Skin of body (tissue), 2 donors: ENCODE data around the gene CSTPP1. TPM values are rescaled to one million over a fixed set of nuclear protein-coding genes. Genes with fewer than 3 reads are reported as not detected.
"Not testable (repeated sequence)": the region's sequence is repeated elsewhere in the genome, so short reads cannot be mapped to it uniquely, and the experiment has no call there.

ENCODE experiments used
- DNase-seq: peaks from one replicate; lab custom pipeline; 2025; lab: John Stamatoyannopoulos, UW
- total RNA-seq: library from RNA; depleted of rRNA; stranded (reverse); fragments of >200 nt; gene quantifications from one replicate; pipeline ENCODE4 v1.2.3, GENCODE V29; 2014

The CSTPP1 gene
- total RNA-seq, 1 donor from 2014 or later = 20.7 TPM

DNA sequence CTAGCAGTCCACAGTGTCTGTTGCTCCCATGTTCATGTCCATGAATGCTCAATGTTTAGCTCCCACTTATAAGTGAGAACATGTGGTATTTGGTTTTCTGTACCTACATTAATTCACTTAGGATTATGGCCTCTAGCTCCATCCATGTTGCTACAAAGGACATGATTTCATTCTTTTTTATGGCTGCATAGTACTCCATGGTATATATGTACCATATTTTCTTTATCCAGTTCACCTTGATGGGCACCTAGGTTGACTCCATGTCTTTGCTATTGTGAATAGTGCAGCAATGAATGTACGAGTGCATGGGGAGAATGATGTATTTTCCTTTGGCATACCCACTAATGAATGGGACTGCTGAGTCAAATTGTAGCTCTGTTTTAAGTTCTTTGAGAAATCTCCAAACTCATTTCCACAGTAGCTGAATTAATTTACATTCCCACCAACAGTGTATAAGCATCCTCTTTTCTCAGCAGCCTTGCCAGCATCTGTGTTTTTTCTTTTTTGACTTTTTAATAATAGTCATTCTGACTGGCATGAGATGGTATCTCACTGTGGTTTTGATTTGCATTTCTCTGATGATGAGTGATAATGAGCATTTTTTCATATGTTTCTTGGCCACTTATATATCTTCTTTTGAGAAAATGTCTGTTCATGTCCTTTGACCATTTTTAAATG is 53.4 kb downstream of the CSTPP1 start:
- DNase-seq = not testable (repeated sequence)

DNA sequence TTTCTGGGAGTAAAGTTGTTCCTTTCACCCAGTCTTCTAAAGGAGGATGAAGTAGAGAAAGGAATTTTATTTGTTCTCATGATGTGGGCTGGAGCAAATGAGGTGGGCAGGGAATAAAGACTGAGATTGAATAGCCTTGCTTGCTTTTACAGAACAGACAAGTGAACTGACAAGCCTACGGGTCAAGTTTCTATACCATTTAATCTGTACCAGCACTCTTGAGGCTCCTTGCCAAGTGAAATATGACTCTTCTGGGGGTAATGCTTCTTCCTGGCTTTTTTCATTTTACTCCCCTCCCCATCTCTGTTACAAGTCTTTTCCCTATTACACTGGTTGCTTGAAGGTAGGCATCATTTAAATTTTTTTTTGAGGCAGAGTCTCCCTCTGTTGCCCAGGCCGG is 54.8 kb downstream of the CSTPP1 start:
- DNase-seq = no peak

DNA sequence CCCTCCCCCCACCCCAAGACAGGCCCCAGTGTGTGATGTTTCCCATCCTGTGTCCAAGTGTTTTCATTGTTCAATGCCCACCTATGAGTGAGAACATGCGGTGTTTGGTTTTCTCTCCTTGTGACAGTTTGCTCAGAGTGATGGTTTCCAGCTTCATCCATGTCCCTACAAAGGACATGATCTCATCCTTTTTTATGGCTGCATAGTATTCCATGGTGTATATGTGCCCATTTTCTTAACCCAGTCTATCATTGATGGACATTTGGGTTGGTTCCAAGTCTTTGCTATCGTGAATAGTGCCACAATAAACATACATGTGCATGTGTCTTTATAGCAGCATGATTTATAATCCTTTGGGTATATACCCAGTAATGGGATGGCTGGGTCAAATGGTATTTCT is 55.8 kb downstream of the CSTPP1 start:
- DNase-seq = not testable (repeated sequence)

DNA sequence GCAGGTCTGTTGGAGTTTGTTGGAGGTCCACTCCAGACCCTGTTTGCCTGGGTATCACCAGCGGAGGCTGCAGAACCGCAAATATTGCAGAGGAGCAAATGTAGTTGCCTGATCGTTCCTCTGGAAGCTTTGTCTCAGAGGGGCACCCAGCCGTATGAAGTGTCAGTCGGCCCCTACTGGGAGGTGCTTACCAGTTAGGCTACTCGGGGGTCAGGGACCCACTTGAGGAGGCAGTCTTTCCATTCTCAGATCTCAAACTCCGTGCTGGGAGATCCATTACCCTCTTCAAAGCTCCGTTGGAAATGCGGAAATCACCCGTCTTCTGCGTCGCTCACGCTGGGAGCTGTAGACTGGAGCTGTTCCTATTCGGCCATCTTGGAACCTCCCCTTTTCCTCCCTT is 61.2 kb downstream of the CSTPP1 start:
- DNase-seq = not testable (repeated sequence)

DNA sequence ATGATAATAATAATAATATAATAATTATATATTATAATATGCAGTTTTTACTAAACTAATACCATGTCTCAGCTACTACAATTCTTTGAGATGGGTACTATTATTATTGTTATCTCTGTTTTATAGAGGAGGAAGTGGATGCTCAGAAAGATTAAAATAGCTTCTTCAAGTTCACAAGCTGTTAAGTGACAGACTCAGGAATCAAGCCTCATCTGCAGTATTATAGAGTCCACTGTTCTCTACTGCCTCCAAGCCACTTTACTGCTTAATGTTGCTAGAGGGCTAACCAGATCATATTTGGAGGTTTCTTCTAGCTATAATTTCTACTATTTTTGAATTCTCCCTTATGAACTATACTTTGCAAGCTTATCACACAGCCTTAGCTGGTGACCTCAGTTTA is 62.7 kb downstream of the CSTPP1 start:
- DNase-seq = no peak

DNA sequence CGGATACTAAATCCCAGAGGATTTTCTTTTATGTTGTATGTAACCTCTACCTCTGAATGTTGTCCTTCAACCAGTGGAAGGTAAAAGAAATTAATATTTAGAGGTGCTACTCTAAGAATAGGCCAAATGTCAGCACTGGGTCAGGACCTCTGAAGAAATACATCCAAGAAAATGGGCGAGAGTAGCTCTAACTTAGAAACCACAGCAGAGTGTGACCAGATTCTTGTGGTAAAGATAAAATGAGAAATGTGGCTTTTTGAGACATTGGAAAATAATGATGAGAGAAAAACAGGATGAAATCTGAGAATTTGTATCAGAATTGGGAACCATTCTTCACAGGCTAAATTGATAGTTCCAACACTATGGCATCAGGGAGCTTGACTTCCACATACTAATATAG is 63.5 kb downstream of the CSTPP1 start:
- DNase-seq = no peak

DNA sequence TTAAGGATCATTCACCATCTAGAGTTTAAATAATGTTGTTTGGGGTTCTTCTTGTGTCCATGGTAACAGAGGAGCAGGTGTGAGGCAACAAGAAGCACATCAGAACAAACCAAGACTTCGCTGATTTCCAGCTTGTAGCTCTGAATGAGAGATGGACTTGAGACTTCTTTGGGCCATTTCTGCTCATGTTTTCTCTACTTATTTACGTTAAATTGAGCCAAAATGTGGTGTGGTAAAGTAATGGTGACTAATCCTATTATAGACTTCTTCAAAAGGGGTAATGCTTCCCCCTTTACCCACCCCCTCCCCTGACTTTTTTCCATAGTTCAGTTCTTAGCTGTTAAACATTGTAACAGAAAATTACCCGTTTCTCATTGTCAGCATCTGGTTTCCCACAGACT is 65.2 kb downstream of the CSTPP1 start:
- peak; percentile 17 for DNase-seq

DNA sequence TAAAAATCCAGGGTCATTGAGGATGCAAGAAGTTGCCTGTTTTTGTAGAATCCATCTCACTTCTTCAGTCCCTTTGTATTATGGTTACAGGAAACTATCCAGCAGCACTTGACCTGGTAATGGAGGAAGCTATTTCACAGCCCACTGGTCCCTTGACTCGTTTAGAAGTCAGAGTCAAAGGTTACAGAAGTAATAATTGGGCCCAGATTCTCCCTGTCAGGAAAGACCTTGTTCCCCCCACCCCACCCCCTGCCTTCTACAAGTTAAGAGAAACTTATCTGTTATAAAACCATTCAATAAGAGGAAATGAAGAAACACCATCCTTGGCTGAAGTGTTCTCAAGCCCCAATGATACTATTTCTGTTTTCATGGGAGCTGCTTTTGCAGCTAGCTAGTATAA is 65.8 kb downstream of the CSTPP1 start:
- no peak for DNase-seq

DNA sequence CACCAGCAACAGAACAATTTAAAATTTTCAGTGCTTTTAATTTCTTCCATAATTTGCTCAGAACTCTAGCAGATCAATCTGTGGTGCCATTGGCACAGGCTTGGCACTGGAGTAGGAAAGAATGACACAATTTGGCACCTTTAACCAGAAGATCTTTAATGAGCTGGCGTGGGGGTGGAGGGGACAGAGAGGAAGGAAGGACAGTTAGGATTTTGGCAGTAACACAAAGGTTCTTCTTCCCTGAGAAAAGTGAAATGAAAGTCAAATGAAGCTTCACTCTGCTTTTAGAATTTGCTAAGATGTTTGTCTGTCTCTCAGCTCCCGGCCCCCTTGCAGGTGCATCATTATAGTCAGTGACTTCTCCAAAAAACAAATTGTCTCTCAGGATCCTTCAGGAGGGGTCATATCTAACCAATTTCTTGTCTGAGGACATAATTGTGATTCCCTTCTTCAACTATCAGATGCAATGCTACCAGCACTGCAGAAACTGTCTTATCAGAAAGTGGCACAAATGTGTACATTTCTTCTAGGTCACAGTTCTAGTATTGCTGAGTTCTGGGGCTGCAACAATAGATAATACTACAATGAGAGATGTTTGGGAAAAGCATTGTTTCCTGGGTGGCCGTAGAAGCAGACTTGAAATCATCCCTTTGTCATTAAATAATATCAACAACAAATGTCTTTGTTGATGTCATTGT is 66.8 kb downstream of the CSTPP1 start:
- DNase-seq = no peak

DNA sequence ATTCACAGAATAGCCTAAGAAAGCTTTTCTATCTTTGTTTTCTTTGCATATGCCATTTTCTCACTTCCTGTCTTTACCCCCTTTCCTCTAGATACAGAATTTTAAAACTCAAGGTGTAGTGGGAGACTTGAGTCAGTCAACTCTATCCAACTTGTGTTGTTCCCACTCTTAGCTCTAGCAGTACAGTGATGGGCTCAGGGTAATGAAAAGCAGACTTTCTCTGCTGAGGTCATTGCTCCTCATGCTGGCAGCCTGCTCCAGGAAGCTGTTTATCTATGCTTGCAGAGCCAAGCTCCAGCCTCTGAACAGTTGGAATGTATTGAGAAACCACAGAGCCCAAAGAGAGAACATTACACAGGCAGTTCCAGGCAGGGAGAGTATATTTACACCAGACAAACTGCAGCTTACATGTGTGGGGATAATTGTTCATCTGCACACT is 68.1 kb downstream of the CSTPP1 start:
- DNase-seq = peak; percentile 99

DNA sequence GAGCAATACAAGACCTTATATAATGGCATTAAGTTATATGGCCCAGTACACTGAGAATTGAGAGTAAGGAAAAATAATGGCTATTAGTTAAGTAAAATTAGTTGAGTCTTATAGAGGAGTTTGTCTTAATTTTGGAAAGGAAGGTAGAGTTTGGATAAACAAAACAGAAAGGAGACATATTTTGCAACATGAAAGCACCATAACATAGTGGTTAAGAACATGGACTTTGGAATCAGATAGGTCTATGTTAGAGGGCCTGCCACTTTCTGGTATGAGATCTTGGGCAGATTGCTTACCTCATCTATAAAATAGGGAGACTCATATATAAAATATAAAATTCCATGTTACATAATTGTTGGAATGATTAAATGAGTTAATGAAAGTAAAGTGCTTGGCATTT is 68.9 kb downstream of the CSTPP1 start:
- DNase-seq = no peak

DNA sequence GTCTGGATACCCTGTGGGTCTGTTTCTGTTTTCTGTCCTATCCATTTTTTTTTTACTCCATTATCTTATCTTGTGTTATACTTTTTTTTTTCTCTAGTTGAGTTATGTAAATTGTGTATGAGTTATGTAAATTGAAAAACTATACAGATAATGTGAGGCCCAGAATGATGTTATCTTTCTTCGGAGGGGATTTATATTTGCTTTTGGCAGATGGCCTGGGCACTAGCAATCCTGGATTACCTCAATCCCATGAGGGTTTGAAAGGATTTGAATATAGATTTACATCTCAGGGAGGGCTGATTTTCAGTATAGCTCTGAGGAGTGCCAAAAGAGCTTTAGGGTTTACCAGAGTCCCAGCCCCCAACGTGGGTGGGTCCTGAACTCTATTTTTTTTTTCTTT is 71.0 kb downstream of the CSTPP1 start:
- no peak for DNase-seq

DNA sequence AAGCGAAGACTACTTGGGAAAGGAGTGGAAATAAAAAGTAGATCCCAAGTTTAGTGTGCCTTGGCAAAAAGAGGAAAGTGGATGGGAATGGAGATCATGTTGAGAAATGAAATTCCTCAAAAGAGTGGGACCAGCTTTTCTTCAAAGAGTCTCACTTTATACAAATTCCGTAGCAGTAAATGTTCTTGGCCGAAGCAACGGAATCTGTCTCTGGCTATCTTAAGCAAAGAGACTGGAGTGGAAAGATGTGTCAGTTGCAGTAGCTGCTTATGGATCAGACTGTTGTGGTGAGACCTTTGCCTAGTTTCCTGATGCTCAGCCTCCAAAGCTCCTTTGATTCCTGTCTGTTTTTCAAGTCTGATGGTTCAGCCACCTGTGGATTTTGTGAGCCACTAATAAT is 73.6 kb downstream of the CSTPP1 start:
- peak; percentile 52 for DNase-seq

DNA sequence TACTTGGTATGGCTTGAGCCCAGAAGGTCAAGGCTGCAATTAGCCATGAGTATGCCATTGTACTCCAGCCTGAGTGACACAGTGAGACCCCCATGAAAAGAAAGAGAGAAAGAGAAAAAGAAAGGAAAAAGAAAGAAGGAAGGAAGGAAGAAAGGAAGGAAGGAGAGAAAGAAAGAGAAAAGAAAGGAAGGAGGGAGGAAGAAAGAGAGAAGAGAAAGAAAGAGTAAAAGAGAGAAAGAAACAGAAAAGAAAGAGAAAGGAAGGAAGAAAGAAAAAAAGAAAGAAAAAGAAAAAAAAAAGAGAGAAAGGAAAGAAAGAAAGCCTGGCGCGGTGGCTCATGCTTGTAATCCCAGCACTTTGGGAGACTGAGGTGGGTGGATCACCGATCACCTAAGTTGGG is 77.5 kb downstream of the CSTPP1 start:
- no peak for DNase-seq

DNA sequence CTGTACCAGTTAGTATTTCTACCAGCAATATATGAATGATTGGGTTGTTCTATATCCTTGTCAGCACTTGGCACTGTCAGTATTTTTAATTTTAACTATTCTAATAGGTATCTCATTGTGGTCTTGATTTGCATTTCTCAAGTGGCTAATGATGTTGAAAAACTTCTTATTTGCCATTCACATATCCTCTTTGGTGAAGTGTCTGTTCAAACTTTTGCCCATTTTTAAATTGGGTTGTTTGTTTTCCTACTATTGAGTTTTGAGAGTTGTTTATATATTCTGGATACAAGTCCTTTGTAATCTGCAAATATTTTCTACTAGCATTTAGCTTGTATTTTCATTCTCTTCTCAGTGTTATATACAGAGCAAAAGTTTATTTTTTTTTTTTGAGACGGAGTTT is 82.1 kb downstream of the CSTPP1 start:
- DNase-seq = no peak

DNA sequence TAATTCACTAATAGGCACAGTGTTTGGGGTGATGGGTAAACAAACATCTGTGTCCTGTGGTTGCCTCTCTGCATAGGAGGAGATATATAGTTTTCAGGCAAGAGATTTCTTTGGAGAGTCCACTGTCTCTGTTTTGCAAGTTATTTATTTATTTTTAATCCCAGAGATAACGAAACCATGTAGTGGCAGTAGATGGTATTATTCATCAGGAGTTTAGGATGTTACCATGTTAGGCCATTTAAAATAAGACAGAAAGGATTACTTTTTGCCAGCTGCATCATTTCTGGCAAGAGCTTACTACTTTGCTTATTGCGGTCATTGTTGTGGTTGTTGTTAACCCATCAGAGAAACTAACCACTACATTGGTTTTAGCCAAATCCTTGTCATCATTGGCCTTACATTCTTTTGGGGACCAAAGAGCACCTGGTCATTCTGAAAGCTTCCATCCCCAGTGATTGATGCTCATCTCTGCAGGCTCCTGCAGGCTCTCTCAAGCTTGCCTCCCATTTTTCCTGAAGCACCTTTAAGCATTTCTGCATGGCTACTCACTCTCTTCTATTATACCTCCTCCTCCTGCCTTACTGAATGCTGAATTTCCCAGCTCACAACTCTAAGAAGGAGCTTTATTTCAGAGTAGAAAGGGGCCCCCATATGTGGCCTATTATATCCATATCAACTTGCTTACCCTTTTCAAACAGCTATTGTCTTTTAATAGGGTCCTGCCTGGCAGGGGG is 84.4 kb downstream of the CSTPP1 start:
- DNase-seq = no peak

DNA sequence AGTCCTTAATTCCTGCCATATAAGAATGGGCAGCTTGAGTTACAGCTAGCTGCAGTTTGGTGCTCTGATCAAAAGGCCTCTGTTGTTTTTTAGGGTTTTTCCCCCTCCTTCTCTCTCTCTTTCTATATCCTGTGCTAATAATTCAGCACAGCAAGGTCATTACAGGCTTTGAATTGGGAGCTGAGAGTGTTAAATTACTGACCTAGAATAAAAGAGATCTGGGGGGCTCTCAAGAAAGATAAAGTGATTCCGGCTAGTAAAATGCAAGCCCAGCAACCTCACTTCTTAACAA is 84.9 kb downstream of the CSTPP1 start:
- no peak for DNase-seq

DNA sequence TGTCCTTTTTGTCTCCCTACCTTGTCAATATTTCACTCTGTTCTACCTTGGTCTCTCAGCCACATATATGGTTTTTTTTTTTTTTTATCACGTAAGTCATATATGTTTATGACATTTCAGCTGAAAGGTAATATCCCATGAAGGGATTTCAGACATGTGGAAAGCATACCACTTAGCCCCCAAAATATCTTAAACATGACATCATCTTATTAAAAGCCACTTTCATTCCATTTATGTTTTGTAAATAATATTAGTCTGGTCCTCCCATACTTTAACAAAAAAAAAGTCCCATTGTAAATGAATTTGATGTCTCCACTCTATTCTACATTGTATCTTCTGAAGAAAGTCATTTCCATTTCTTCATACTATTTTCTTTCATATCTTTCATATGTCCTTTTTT is 85.4 kb downstream of the CSTPP1 start:
- DNase-seq = no peak

DNA sequence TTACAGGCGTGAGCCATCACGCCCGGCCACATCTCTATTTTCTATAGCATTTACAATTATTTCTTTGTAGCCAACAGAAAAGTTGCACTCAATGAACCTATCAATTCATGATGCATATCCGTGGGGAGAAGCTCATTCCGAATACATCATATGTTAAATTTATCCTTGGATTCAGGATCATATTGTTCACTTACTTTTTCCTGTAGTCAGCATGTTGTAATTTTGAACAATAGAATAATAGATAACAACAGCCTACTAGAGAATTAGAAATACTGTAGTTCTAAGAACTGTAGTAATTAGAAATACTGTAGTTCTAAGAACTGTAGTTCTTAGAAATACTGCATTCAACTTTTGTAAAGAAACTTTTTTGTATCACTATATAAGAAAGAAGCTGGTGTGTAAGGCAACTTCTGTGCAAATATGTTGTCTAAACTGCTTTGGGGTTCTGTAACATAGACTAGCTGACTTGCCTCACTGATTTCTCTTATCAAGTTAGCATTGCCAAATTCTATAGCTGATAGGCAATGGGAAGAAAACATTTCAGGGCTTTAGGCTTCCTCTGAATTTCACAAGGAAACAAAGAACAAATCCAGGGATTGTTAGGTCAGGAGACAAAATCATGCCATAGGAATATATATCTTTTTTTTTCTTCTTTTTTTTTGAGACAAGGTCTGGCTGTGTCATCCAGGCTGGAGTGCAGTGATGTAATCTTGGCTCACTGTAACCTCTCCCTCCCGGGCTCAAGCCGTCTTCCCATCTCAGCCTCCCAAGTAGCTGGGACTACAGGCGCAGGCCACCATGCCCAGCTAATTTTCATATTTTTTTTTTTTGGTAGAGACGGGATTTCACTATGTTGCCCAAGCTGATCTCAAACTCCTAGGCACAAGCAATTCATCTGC is 91.9 kb downstream of the CSTPP1 start:
- no peak for DNase-seq

DNA sequence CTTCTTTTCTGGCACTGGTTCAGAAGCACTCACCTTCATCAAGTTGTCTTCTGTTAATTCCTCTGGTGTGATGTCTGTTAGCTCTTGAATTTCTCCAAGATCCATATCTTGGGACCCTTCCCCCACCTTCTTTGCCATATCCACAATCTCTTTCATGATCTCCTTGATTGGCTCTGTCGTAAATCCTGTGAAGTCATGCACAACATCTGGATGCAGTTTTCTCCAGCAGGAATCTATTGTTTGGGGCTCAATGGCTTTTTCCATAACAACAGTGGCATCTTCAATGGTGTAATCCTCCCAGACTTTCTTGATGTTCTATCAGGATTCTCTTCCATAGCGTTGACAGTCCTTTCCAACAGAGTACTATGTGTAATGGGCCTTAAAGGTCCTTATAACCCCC is 96.9 kb downstream of the CSTPP1 start:
- DNase-seq = peak; percentile 64

DNA sequence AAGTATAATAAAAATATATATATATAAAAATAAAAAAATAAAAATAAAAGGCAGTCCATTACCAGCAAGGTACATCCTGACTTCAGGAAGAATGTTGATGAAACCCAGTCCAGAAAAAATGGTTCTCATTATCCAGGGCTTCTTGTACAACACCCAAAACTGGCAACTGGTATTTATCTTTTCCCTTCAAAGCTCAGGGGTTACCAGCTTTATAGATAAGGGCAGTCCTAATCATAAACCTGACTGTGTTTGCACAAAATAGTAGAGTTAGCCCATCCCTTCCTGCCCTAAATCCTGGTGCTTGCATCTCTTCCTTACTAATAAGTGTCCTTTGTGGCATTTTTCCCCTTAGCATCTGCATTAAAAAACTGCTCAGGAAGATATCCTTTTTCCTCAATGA is 97.5 kb downstream of the CSTPP1 start:
- DNase-seq = no peak

DNA sequence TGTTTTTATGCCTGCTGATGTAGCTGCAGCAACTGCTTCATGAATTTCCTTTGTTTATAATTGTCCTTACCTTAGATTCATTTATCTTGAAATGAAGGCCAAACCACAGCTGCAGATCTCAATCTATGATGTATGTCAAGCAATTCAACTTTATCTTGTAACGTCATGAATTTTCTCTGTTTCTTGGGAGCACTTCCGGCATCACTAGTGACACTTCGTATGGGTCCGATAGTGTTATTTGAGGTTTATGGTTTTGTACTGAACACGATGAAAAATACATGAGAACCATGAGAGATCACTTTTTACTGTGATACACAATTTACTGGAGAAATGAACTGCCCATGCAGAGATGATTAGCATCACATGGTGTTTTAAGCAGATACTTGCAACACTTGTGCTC is 98.5 kb downstream of the CSTPP1 start:
- no peak for DNase-seq
